Stimulated activated CD8-positive, alpha-beta memory T cell treated with anti-CD3 and anti-CD28 coated beads, Interleukin-15, amount 100 ng/mL, for 4 hours (primary cell): Measurements from ENCODE around the gene EFCAB13.
"Not testable (repeated sequence)": the region's sequence is repeated elsewhere in the genome, so short reads cannot be mapped to it uniquely, and the experiment has no call there.

Experiments used
- DNase-seq, 2 donors: peaks; one replicate each; pipeline ENCODE4 v3.0.0-alpha.2; 2020; ENCODE audit warnings: low read depth in 2 of 2

EFCAB13 gene

GRCh38 chr17:47425887-47426635, 102.3 kb downstream of the EFCAB13 start:
- not testable (repeated sequence) for DNase-seq

- DNase-seq, result no peak
Observed at GRCh38 chr17:47427985-47428384, 104.2 kb downstream of the EFCAB13 start.

GRCh38 chr17:47432240-47432639, 108.5 kb downstream of the EFCAB13 start:
- DNase-seq, result not testable (repeated sequence)

DNA sequence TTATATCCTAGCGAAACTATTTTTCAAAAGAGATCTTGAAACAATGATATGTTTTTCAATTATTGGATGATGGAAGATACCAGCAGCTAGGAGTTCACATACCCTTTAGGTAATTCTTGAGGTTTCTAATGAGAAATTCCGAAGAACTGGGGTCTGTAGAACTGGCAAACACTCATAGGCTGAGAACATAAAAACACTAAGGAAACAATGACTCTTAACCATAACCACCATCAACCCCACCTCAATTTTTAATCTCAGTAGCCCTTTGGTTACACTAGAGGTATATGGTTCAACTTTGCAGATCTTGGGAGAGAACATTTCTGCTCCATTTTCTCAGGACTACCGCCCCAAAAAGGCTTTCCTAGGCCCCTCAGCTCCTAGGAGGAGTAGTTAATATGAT, 141.4 kb downstream of the EFCAB13 start:
- DNase-seq, result no peak

DNA sequence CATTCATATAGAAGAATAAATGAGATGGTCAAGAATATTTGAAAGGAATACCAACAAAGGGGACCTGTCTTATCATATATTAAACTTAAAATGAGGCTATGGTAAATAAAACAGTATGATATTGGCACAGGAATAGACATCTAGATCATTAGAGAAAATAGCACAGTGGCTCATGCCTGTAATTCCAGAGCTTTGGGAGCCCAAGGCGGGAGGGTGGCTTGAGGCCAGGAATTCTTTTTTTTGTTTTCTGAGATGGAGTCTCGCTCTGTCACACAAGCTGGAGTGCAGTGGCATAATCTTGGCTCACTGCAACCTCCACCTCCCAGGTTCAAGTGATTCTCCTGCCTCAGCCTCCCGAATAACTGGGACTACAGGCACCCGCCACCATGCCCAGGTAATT, 143.2 kb downstream of the EFCAB13 start:
- not testable (repeated sequence) for DNase-seq

DNA sequence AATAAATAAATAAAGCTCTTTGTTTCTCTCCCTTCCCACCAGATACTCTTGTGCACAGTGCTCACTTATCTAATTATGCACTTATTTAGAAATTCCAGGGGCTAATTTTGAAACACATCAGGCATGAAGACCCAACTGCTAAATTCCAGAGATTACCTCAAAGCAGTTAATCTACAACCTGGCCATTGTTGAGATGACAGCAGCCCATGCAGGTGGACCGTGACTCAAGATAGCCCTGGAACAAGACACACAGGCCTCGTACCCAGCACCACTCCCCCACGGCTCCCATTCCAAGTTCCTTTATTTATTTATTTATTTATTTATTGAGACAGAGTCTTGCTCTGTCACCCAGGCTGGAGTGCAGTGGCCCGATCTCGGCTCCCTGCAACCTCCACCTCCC, 147.1 kb downstream of the EFCAB13 start:
- DNase-seq, result no peak

GRCh38 chr17:47472073-47472472, 148.3 kb downstream of the EFCAB13 start:
- not testable (repeated sequence) for DNase-seq
